HCT116 (cell line): ENCODE results near the gene IL1RAPL2. TPM values are rescaled to one million over a fixed set of nuclear protein-coding genes. Genes with fewer than 3 reads are reported as not detected.

ENCODE experiments used
- ATAC-seq: fragments of 200-7000 bp; cut with Tn5 transposase; 2 replicates; pipeline ENCODE4 v1.9.1; 2020; ENCODE audit warnings: mild to moderate bottlenecking, moderate library complexity
- BruUV-seq: library from RNA; stranded (reverse); fragments of 400-500 nt; replicated peaks from 2 replicates; lab custom pipeline; 2021; lab: Mats Ljungman, UMichigan
- CTCF ChIA-PET: fragments of 300-600 bp; sonication (Branson Sonifier 250); formaldehyde crosslinking; loops from one replicate; lab custom pipeline; 2021; ENCODE audit warnings: antibody characterized with exemption; lab: Charles Lee
- POLR2A ChIA-PET: fragments of 300-600, 350-600 bp; sonication (Branson Sonifier 250); formaldehyde crosslinking; loops from one replicate; lab custom pipeline; 2021; ENCODE audit warnings: antibody characterized with exemption; lab: Charles Lee
- RAD21 ChIA-PET, 2 experiments: fragments of 300-600 bp; sonication (Branson Sonifier 250); formaldehyde crosslinking; loops; one replicate each; lab custom pipeline; 2023; ENCODE audit warnings: low total read pairs in 2 of 2; ENCODE audit not compliant: uncharacterized antibody in 2 of 2, unreplicated experiment in 2 of 2, low non-redundant PET in 1 of 2; lab: Charles Lee
- DNase-seq: peaks from one replicate; pipeline ENCODE4 v3.0.0-alpha.2; 2010; ENCODE audit warnings: low read depth, low spot score
- H2AFZ ChIP-seq: fragments of 200-600 bp; shearing (Covaris generic), sonication (generic); 2 replicates; pipeline ENCODE4 v1.6.1; 2017; ENCODE audit warnings: low read depth, mixed run types, mixed read lengths, antibody characterized with exemption, low read length; ENCODE audit not compliant: poor library complexity, severe bottlenecking
- H3K27ac ChIP-seq: 2 replicates; pipeline ENCODE4 v1.5.1; 2012; ENCODE audit warnings: low read depth, low read length
- H3K27me3 ChIP-seq: fragments of 200-600 bp; sonication (generic); 2 replicates; pipeline ENCODE4 v1.6.1; 2016; ENCODE audit warnings: mixed run types, low read length, mixed read lengths; ENCODE audit not compliant: insufficient read depth
- H3K36me3 ChIP-seq, 2 experiments: fragments of 200-500 bp in 1 of 2; fragments of 200-600 bp in 1 of 2; sonication (Bioruptor generic) in 1 of 2; sonication (generic) in 1 of 2; 2 replicates each; pipeline versions ENCODE4 v1.5.1 to v1.6.1; 2014 to 2016; ENCODE audit warnings: low read length in 2 of 2, inconsistent platforms in 1 of 2, mixed read lengths in 1 of 2, mixed run types in 1 of 2; ENCODE audit not compliant: insufficient read depth in 2 of 2, control insufficient read depth in 1 of 2
- H3K4me1 ChIP-seq, 2 experiments: fragments of 200-600 bp in 1 of 2; sonication (generic) in 1 of 2; 2 replicates each; pipeline versions ENCODE4 v1.5.1 to v1.6.1; 2012 to 2017; ENCODE audit warnings: low read length in 2 of 2, inconsistent platforms in 1 of 2, mild to moderate bottlenecking in 1 of 2, mixed read lengths in 1 of 2, mixed run types in 1 of 2, moderate library complexity in 1 of 2; ENCODE audit not compliant: insufficient read depth in 2 of 2, control insufficient read depth in 1 of 2
- H3K4me2 ChIP-seq: fragments of 200-600 bp; sonication (generic); 2 replicates; pipeline ENCODE4 v1.6.1; 2017; ENCODE audit warnings: mixed run types, low read length, mixed read lengths
- H3K4me3 ChIP-seq, 2 experiments: fragments of 200-600 bp in 1 of 2; sonication (generic) in 1 of 2; replicated peaks in 1 of 2; 2 replicates each; pipeline ENCODE4 v1.5.1; 2011 to 2016; ENCODE audit warnings: low read length in 2 of 2, control low read depth in 1 of 2, low read depth in 1 of 2, mild to moderate bottlenecking in 1 of 2, mixed read lengths in 1 of 2, mixed run types in 1 of 2
- H3K79me2 ChIP-seq: fragments of 200-600 bp; sonication (generic); 2 replicates; pipeline ENCODE4 v1.6.1; 2017; ENCODE audit warnings: mild to moderate bottlenecking, mixed run types, low read length, moderate library complexity, mixed read lengths; ENCODE audit not compliant: insufficient read depth
- H3K9ac ChIP-seq: fragments of 200-600 bp; sonication (generic); 2 replicates; pipeline ENCODE4 v1.6.1; 2016; ENCODE audit warnings: low read length, mixed read lengths
- H3K9me2 ChIP-seq: fragments of 200-600 bp; sonication (generic), shearing (Covaris generic); 2 replicates; pipeline ENCODE4 v1.6.1; 2017; ENCODE audit warnings: mixed run types, mild to moderate bottlenecking, moderate library complexity; ENCODE audit not compliant: insufficient read depth
- H3K9me3 ChIP-seq, 2 experiments: fragments of 200-500 bp in 1 of 2; fragments of 200-600 bp in 1 of 2; sonication (Bioruptor generic) in 1 of 2; sonication (generic) in 1 of 2; 2 replicates each; pipeline ENCODE4 v1.6.1; 2014 to 2017; ENCODE audit warnings: low read length in 2 of 2, mixed read lengths in 2 of 2, inconsistent platforms in 1 of 2, low read depth in 1 of 2, mild to moderate bottlenecking in 1 of 2, mixed run types in 1 of 2, moderate library complexity in 1 of 2; ENCODE audit not compliant: control insufficient read depth in 1 of 2, insufficient read depth in 1 of 2
- H4K20me1 ChIP-seq: fragments of 200-600 bp; sonication (generic), shearing (Covaris generic); 2 replicates; pipeline ENCODE4 v1.6.1; 2017; ENCODE audit warnings: mixed run types, mild to moderate bottlenecking, moderate library complexity; ENCODE audit not compliant: insufficient read depth
- CBX3 ChIP-seq: IDR thresholded peaks from 2 replicates; pipeline ENCODE4 v1.6.1; 2012; ENCODE audit warnings: low read depth
- TCF7L2 ChIP-seq: IDR thresholded peaks from 2 replicates; pipeline ENCODE4 v1.7.0; 2011; ENCODE audit warnings: borderline replicate concordance, inconsistent platforms; ENCODE audit not compliant: insufficient read depth, insufficient read length; ENCODE audit errors: extremely low read depth
- intact Hi-C: fragments of 100-400 bp; cut with micrococcal nuclease; formaldehyde crosslinking; loops from 2 replicates; pipeline ENCODE4 v1.10.0; 2022
- total RNA-seq: library from RNA; stranded (reverse); gene quantifications from one replicate; pipeline ENCODE4 v1.2.1, GENCODE V29; 2021; ENCODE audit not compliant: unreplicated experiment
- TF ChIP-seq, protein P1 (sequence below): IDR thresholded peaks from 2 replicates; pipeline ENCODE4 v1.6.1; 2012; ENCODE audit warnings: low read depth
- TF ChIP-seq, protein P2 (sequence below): IDR thresholded peaks from 2 replicates; pipeline ENCODE4 v1.6.1; 2011; ENCODE audit warnings: mild to moderate bottlenecking, low read length, moderate library complexity; ENCODE audit not compliant: insufficient replicate concordance; ENCODE audit errors: extremely low read depth

Gene IL1RAPL2
- total RNA-seq, 1 experiment from 2014 or later, result not detected

- no peak for TF ChIP-seq CBX3
- TF ChIP-seq, protein P1, sequence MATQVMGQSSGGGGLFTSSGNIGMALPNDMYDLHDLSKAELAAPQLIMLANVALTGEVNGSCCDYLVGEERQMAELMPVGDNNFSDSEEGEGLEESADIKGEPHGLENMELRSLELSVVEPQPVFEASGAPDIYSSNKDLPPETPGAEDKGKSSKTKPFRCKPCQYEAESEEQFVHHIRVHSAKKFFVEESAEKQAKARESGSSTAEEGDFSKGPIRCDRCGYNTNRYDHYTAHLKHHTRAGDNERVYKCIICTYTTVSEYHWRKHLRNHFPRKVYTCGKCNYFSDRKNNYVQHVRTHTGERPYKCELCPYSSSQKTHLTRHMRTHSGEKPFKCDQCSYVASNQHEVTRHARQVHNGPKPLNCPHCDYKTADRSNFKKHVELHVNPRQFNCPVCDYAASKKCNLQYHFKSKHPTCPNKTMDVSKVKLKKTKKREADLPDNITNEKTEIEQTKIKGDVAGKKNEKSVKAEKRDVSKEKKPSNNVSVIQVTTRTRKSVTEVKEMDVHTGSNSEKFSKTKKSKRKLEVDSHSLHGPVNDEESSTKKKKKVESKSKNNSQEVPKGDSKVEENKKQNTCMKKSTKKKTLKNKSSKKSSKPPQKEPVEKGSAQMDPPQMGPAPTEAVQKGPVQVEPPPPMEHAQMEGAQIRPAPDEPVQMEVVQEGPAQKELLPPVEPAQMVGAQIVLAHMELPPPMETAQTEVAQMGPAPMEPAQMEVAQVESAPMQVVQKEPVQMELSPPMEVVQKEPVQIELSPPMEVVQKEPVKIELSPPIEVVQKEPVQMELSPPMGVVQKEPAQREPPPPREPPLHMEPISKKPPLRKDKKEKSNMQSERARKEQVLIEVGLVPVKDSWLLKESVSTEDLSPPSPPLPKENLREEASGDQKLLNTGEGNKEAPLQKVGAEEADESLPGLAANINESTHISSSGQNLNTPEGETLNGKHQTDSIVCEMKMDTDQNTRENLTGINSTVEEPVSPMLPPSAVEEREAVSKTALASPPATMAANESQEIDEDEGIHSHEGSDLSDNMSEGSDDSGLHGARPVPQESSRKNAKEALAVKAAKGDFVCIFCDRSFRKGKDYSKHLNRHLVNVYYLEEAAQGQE, result no peak
Measured at GRCh38 chrX:105526431-105526830, 960.4 kb downstream of the IL1RAPL2 start (continued).

- POLR2A ChIA-PET, result no interaction called here
- Histone ChIP-seq H3K27me3 (no peaks in the 10 kb centered on the region), H3K4me1 (no peaks in the 10 kb centered on the region), H2AFZ (no peak overlapping the region), H3K4me3 (no peak overlapping the region), H4K20me1 (no peaks in the 10 kb centered on the region), H3K9ac (no peak overlapping the region), H3K27ac (no peak overlapping the region), H3K9me2 (no peaks in the 10 kb centered on the region), H3K4me2 (no peak overlapping the region), H3K79me2 (no peaks in the 10 kb centered on the region), H3K9me3 (no peaks in the 10 kb centered on the region), H3K36me3 (no peaks in the 10 kb centered on the region)
- RAD21 ChIA-PET, result no interaction called here
- no peak for DNase-seq
- no peak for ATAC-seq
- BruUV-seq, result no TSS peak
- TF ChIP-seq TCF7L2, result no peak
- TF ChIP-seq, protein P1, result no peak
- TF ChIP-seq, protein P2, sequence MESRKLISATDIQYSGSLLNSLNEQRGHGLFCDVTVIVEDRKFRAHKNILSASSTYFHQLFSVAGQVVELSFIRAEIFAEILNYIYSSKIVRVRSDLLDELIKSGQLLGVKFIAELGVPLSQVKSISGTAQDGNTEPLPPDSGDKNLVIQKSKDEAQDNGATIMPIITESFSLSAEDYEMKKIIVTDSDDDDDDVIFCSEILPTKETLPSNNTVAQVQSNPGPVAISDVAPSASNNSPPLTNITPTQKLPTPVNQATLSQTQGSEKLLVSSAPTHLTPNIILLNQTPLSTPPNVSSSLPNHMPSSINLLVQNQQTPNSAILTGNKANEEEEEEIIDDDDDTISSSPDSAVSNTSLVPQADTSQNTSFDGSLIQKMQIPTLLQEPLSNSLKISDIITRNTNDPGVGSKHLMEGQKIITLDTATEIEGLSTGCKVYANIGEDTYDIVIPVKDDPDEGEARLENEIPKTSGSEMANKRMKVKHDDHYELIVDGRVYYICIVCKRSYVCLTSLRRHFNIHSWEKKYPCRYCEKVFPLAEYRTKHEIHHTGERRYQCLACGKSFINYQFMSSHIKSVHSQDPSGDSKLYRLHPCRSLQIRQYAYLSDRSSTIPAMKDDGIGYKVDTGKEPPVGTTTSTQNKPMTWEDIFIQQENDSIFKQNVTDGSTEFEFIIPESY, result no peak
- intact Hi-C loops, result no loop called here
- CTCF ChIA-PET, result no interaction called here
Measured at GRCh38 chrX:105527759-105528158, 961.8 kb downstream of the IL1RAPL2 start.
